Stomach smooth muscle (tissue), 2 donors: ENCODE results near the gene TBX10.
"Not testable (repeated sequence)": the region's sequence is repeated elsewhere in the genome, so short reads cannot be mapped to it uniquely, and the experiment has no call there.

Source experiments
- H3K27ac ChIP-seq: one replicate; pipeline ENCODE4 v1.7.0; 2013; ENCODE audit warnings: mild to moderate bottlenecking, low read length, inconsistent platforms
- H3K27me3 ChIP-seq, 2 donors: one replicate each; pipeline ENCODE4 v1.7.0; 2013; ENCODE audit warnings: low read length in 2 of 2; ENCODE audit not compliant: insufficient read depth in 2 of 2, control insufficient read depth in 1 of 2
- H3K36me3 ChIP-seq, 2 donors: one replicate each; pipeline ENCODE4 v1.7.0; 2013; ENCODE audit warnings: low read length in 2 of 2; ENCODE audit not compliant: control insufficient read depth in 2 of 2, insufficient read depth in 2 of 2
- H3K4me1 ChIP-seq: one replicate; pipeline ENCODE4 v1.7.0; 2013; ENCODE audit warnings: low read length; ENCODE audit not compliant: control insufficient read depth, insufficient read depth
- H3K4me3 ChIP-seq, 2 donors: one replicate each; pipeline ENCODE4 v1.7.0; 2013; ENCODE audit warnings: low read length in 2 of 2
- H3K9ac ChIP-seq, 2 donors: one replicate each; pipeline ENCODE4 v1.7.0; 2013; ENCODE audit warnings: low read length in 2 of 2, mild to moderate bottlenecking in 1 of 2
- H3K9me3 ChIP-seq, 2 donors: one replicate each; pipeline ENCODE4 v1.7.0; 2013; ENCODE audit warnings: low read length in 2 of 2; ENCODE audit not compliant: control insufficient read depth in 2 of 2
- donor health status: healthy.
- donor health status: Pancreatic carcinoma.

TBX10 gene

DNA sequence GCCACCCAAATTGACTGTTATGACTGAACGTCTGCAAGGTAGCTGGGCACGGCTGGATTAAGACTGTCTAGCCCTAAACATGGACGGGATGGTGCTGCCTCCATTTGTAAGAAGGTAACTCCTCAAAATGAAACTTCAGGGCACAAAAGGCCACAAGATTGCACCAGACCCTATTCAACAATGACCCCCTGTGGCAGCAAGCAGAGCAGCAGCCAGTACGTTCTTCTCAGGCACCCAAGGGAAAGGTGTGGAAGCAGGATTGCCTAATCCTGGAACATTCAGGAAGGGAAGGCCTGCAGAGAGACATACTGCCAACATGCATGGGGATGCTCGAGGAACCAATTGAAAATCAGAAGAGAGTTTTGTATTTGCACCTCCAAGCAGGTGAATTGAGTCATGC, 4.5 kb upstream of the TBX10 start:
- no peak overlapping the region for H3K4me3 ChIP-seq
- peaks cover 6 to 16% of the 10 kb centered on the region in 2 donors for H3K27me3 ChIP-seq
- no peak overlapping the region for H3K9ac ChIP-seq
- H3K4me1 ChIP-seq: no peaks in the 10 kb centered on the region
- no peak overlapping the region for H3K27ac ChIP-seq
- H3K9me3 ChIP-seq: no peaks in the 10 kb centered on the region
- H3K36me3 ChIP-seq: no peaks in the 10 kb centered on the region

- H3K9ac ChIP-seq: no peak overlapping the region
- no peak overlapping the region for H3K4me3 ChIP-seq
- H3K36me3 ChIP-seq: no peaks in the 10 kb centered on the region
- no peaks in the 10 kb centered on the region for H3K9me3 ChIP-seq
- no peak overlapping the region for H3K27ac ChIP-seq
- H3K27me3 ChIP-seq: peaks cover 4 to 11% of the 10 kb centered on the region in 2 donors
- no peaks in the 10 kb centered on the region for H3K4me1 ChIP-seq
These were observed 2.9 kb upstream of the TBX10 start for GRCh38 chr11:67642173-67643120.

GRCh38 chr11:67641338-67642172, 2.0 kb upstream of the TBX10 start:
- Histone ChIP-seq H3K4me3 (no peak overlapping the region), H3K9ac (no peak overlapping the region), H3K27me3 (peaks cover 4 to 9% of the 10 kb centered on the region in 2 donors), H3K9me3 (no peaks in the 10 kb centered on the region), H3K27ac (no peak overlapping the region), H3K36me3 (no peaks in the 10 kb centered on the region), H3K4me1 (no peaks in the 10 kb centered on the region)

GRCh38 chr11:67640758-67641337, 1.3 kb upstream of the TBX10 start:
- H3K27me3 ChIP-seq: peaks cover 4 to 9% of the 10 kb centered on the region in 2 donors
- H3K27ac ChIP-seq: no peak overlapping the region
- no peak overlapping the region for H3K4me3 ChIP-seq
- no peaks in the 10 kb centered on the region for H3K36me3 ChIP-seq
- no peak overlapping the region for H3K9ac ChIP-seq
- H3K4me1 ChIP-seq: no peaks in the 10 kb centered on the region
- no peaks in the 10 kb centered on the region for H3K9me3 ChIP-seq

DNA sequence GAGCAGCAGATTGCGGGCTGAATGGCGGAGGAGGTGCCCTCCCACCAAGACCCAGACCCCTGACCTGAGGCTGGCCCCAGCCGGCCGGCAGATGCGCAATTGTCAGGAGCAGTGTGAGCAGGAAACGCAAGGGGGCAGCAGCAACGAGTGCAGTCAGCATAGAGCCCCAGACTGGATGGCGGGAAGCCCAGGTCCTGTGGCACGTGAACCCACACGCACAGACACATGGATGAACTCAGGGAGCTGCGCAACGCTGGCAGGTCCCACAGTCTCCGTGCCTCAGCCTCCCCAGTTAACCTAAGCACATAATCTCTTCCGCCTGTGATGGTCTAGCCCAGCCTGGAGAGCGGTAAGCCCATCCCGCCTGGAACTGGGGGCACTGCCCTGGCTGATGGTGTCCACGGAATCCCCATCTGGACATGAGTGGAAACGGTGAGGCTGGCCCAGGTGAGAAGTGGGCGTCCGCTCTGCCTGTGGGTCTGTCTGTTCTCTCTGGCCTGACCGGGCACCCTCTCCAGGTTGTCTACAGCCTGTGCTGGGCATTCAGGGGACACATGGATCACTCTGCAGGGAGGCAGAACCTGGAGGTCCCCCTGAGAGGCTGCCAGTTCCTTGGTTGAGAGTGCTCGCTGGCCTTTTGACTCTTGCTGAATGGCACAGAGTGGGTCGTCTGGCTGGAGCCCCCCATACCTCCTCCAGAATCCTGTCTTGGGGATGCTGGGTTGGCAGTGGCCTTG, 626 bp upstream of the TBX10 start:
- H3K9ac ChIP-seq: no peak overlapping the region
- H3K9me3 ChIP-seq: no peaks in the 10 kb centered on the region
- no peak overlapping the region for H3K4me3 ChIP-seq
- no peak overlapping the region for H3K27ac ChIP-seq
- peaks cover 4 to 9% of the 10 kb centered on the region in 2 donors for H3K27me3 ChIP-seq
- no peaks in the 10 kb centered on the region for H3K36me3 ChIP-seq
- H3K4me1 ChIP-seq: no peaks in the 10 kb centered on the region

DNA sequence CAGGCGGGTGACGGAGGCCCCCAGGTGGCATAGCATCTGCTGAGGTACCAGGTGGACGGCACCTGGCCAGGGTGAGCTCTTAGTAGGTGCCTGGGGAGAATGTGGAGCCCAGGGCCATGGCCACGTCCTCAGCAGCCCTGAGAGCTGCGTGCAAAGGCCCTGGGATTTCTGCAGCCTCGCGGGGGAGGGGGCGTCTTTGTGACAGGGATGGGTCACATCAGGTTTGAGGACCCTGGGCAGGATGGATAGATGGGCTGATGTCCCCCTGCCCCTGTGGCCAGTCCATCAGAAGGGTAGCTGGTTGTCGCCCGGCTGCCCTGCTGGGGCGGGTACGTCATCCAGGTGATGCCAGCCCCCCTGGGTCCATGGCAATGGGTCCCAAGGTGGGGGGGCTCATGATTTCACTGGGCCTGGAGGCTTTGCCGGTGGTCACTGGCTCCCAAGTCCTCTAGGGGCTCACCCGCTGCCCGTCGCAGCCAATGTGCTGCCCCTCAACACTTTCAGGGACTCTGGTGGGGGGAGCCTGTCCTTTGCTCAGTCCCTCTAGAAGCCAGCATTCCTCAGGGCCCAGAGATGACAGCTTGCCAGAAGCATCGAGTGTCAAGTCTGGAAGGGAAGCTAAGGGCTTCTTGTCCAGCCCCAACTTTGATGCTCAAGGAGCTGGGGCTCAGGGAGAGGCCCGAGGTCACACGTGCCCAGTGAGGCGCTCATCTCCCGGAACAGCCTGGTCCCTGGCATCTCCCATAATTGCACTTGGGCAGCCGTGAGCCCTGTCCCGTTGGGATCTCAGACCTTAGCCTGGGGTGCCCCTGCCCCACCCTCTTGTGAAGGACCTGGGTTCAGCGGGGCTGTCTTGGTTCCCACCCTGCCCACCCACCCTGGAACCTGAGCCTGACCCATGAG, 777 bp downstream of the TBX10 start:
- Histone ChIP-seq H3K9me3 (no peaks in the 10 kb centered on the region), H3K27me3 (peaks cover 4 to 9% of the 10 kb centered on the region in 2 donors)

GRCh38 chr11:67637441-67637840, 2.1 kb downstream of the TBX10 start:
- not testable (repeated sequence) for H3K27me3 ChIP-seq, H3K9me3 ChIP-seq, H3K36me3 ChIP-seq, H3K9ac ChIP-seq, H3K4me3 ChIP-seq, H3K4me1 ChIP-seq, H3K27ac ChIP-seq

More for the DNA sequence above, 777 bp downstream of the TBX10 start:
- H3K4me3 ChIP-seq: no peak overlapping the region
- H3K4me1 ChIP-seq: no peaks in the 10 kb centered on the region
- H3K27ac ChIP-seq: no peak overlapping the region
- H3K9ac ChIP-seq: no peak overlapping the region
- no peaks in the 10 kb centered on the region for H3K36me3 ChIP-seq

DNA sequence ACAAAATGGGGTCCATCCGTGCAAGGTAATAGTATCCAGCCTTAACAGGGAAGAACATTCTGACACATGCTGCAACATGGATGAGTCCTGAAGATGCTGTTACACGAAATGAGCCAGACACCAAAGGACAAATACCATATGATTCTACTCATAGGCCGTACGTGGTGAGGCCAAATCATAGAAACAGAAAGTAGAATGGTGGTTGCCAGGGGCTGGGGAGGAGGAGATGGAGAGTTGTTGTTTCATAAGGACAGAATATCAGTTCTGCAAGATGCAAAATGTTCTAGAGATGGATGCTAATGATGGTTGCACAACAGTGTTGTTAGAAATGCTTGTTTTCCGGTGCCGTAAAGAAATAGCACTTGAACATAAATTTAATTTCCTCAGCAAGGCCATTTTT, 2.6 kb downstream of the TBX10 start:
- no peaks in the 10 kb centered on the region for H3K36me3 ChIP-seq
- peaks cover 4 to 9% of the 10 kb centered on the region in 2 donors for H3K27me3 ChIP-seq
- no peak overlapping the region for H3K9ac ChIP-seq
- H3K4me1 ChIP-seq: no peaks in the 10 kb centered on the region
- H3K9me3 ChIP-seq: no peaks in the 10 kb centered on the region
- H3K4me3 ChIP-seq: no peak overlapping the region
- H3K27ac ChIP-seq: no peak overlapping the region

DNA sequence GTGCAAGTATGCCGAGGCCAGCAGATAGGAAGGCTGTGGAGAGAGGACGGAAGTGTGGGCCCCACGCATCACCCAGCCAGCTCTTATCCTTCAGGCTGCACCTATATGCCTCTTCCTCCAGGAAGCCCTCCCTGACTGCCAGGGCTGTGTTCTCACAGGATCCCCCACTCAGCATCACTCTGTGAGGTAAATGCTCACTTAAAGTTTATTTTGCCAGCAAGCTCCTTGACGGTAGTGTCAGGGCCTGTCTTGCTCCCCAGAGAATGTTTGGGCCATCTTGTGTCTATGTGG, 4.4 kb downstream of the TBX10 start:
- H3K4me3 ChIP-seq: no peak overlapping the region
- no peak overlapping the region for H3K27ac ChIP-seq
- H3K36me3 ChIP-seq: no peaks in the 10 kb centered on the region
- peaks cover 2 to 6% of the 10 kb centered on the region in 2 donors for H3K27me3 ChIP-seq
- no peaks in the 10 kb centered on the region for H3K9me3 ChIP-seq
- H3K9ac ChIP-seq: no peak overlapping the region
- peaks cover 8% of the 10 kb centered on the region for H3K4me1 ChIP-seq
